ENCODE data around the gene TTLL5. TPM values are rescaled to one million over a fixed set of nuclear protein-coding genes. Genes with fewer than 3 reads are reported as not detected.

Gene TTLL5
- total and polyA plus RNA-seq, 2 of the 13 experiments (the other 11 are each of a cell fraction or from before 2014, with no cell fraction given), result 11.8 to 18.8 TPM

DNA sequence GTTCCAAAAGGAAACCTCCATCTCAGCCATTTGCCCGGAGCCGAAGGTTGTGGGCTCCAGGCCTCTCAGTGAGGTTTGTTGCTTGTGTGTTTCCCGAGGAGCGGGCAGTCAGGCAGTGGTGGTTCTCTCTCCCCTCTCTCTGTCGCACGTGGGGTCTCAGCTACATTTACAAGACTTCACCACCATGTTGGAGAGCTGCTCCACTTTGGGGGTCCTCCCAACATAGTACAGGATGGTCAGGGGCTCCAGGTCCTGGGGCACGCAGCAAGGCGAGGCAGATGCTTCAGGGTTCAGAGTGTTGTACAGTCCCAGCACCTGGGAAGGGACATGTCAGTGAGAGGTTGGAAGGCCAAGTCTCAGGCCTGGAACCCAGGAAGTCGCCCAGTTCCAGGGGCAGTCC lies 298.0 kb downstream of the TTLL5 start:
- H3K79me2 ChIP-seq (ENCODE audit: insufficient read depth, low read length), result no peaks in the 10 kb centered on the region
- no peak overlapping the region for H3K9ac ChIP-seq (ENCODE audit: insufficient read depth, low read depth, low read length)
- no peak overlapping the region for H3K4me3 ChIP-seq (replicated peaks in 1 of 3; ENCODE audit: insufficient read depth in 1 of 3, low read depth in 2 of 3, low read length in 3 of 3)
- no peaks in the 10 kb centered on the region for H3K36me3 ChIP-seq (replicated peaks in 1 of 2; ENCODE audit: control insufficient read depth in 1 of 2, insufficient read depth in 2 of 2, low read length in 2 of 2)
- DNase-seq (ENCODE audit: low spot score) (no peak), FAIRE-seq (no peak), ATAC-seq (no peak)
- no TSS peak for BruUV-seq (replicated peaks)
- H3K9me3 ChIP-seq (ENCODE audit: low read length), result no peaks in the 10 kb centered on the region
- POLR2A ChIA-PET, result no interaction called here
- no peak overlapping the region for H3K4me2 ChIP-seq (ENCODE audit: low read depth, low read length)
- CTCF ChIA-PET (ENCODE audit: low intra/inter-chr PET ratio, low total read pairs), result no interaction called here
- H3K4me1 ChIP-seq (ENCODE audit: insufficient read depth, low read length), result no peaks in the 10 kb centered on the region
- TF ChIP-seq, protein P1, sequence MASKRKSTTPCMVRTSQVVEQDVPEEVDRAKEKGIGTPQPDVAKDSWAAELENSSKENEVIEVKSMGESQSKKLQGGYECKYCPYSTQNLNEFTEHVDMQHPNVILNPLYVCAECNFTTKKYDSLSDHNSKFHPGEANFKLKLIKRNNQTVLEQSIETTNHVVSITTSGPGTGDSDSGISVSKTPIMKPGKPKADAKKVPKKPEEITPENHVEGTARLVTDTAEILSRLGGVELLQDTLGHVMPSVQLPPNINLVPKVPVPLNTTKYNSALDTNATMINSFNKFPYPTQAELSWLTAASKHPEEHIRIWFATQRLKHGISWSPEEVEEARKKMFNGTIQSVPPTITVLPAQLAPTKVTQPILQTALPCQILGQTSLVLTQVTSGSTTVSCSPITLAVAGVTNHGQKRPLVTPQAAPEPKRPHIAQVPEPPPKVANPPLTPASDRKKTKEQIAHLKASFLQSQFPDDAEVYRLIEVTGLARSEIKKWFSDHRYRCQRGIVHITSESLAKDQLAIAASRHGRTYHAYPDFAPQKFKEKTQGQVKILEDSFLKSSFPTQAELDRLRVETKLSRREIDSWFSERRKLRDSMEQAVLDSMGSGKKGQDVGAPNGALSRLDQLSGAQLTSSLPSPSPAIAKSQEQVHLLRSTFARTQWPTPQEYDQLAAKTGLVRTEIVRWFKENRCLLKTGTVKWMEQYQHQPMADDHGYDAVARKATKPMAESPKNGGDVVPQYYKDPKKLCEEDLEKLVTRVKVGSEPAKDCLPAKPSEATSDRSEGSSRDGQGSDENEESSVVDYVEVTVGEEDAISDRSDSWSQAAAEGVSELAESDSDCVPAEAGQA (IDR thresholded peaks at IDR 0.05; ENCODE audit: low read depth), result no peak
- TF ChIP-seq, protein P1 (CRISPR knock-in tag; IDR thresholded peaks at IDR 0.05; ENCODE audit: borderline replicate concordance), result no peak
- no peak for TF ChIP-seq ZSCAN21 (CRISPR knock-in tag; IDR thresholded peaks at IDR 0.05; ENCODE audit: borderline replicate concordance)
- TF ChIP-seq NR2C2 (CRISPR knock-in tag; IDR thresholded peaks at IDR 0.05; ENCODE audit: borderline replicate concordance), result no peak
- TF ChIP-seq NPAS2 (CRISPR knock-in tag; IDR thresholded peaks at IDR 0.05; ENCODE audit: borderline replicate concordance), result no peak
- intact Hi-C loops (cut with micrococcal nuclease; ENCODE audit: unreplicated experiment), result no loop called here
- no peaks in the 10 kb centered on the region for H3K27me3 ChIP-seq (ENCODE audit: control insufficient read depth in 1 of 2, insufficient read depth in 2 of 2, low read length in 2 of 2)
- 98% methylated on average over 9 of the region's 9 CpGs for WGBS (ENCODE audit: low lambda C conversion rate)
- no peak overlapping the region for H2AFZ ChIP-seq (ENCODE audit: low read length)
- H3K27ac ChIP-seq (ENCODE audit: extremely low read length, insufficient read depth, low read length), result no peak overlapping the region
- in situ Hi-C loops (cut with HindIII; ENCODE audit: extremely low pct_ligation_motif_present, low pct_unique_long_range_greater_than_20kb), result no loop called here
- no peaks in the 10 kb centered on the region for H4K20me1 ChIP-seq (ENCODE audit: insufficient read depth, low read length)
